Activated naive CD4-positive, alpha-beta T cell (primary cell): ENCODE data around the gene CARNS1.
A peak's percentile ranks its signal among the peaks of the same experiment; 100 is the strongest.

Experiments
- DNase-seq, 4 experiments: peaks; one replicate each; lab custom pipeline; 2025; lab: John Stamatoyannopoulos, UW

Gene CARNS1

GRCh38 chr11:67409261-67409666, 6.2 kb upstream of the CARNS1 start:
- peak in 2 of 4 experiments; percentile 60 to 67 for DNase-seq

- DNase-seq = no peak
Observed at GRCh38 chr11:67409781-67410368, 5.6 kb upstream of the CARNS1 start.

- DNase-seq = no peak
Observed at GRCh38 chr11:67410369-67410831, 5.1 kb upstream of the CARNS1 start.

- no peak for DNase-seq
Observed at GRCh38 chr11:67410984-67411784, 4.3 kb upstream of the CARNS1 start.

- DNase-seq = no peak
Observed at GRCh38 chr11:67411785-67412152, 3.7 kb upstream of the CARNS1 start.

GRCh38 chr11:67412495-67413179, 2.8 kb upstream of the CARNS1 start:
- no peak for DNase-seq

GRCh38 chr11:67413266-67413849, 2.1 kb upstream of the CARNS1 start:
- DNase-seq = no peak

GRCh38 chr11:67416416-67417335, 1.2 kb downstream of the CARNS1 start:
- DNase-seq = peak in 2 of 4 experiments; percentile 76 to 88

GRCh38 chr11:67417425-67417824, 1.9 kb downstream of the CARNS1 start:
- no peak for DNase-seq

GRCh38 chr11:67418476-67419281, 3.2 kb downstream of the CARNS1 start:
- DNase-seq = peak in 2 of 4 experiments; percentile 36 to 47

GRCh38 chr11:67419325-67420049, 4.0 kb downstream of the CARNS1 start:
- no peak for DNase-seq

- DNase-seq = no peak
Observed at GRCh38 chr11:67420147-67420645, 4.7 kb downstream of the CARNS1 start.

GRCh38 chr11:67420646-67421429, 5.4 kb downstream of the CARNS1 start:
- DNase-seq = peak; percentile 97 to 100 (median 98)

GRCh38 chr11:67421430-67422031, 6.1 kb downstream of the CARNS1 start:
- DNase-seq = no peak

GRCh38 chr11:67422891-67423290, 7.4 kb downstream of the CARNS1 start:
- DNase-seq = no peak

GRCh38 chr11:67423466-67423865, 8.0 kb downstream of the CARNS1 start:
- no peak for DNase-seq

- DNase-seq = no peak
Observed at GRCh38 chr11:67423891-67424613, 8.6 kb downstream of the CARNS1 start.
